ENCODE results near the gene CCDC34.

The CCDC34 gene

DNA sequence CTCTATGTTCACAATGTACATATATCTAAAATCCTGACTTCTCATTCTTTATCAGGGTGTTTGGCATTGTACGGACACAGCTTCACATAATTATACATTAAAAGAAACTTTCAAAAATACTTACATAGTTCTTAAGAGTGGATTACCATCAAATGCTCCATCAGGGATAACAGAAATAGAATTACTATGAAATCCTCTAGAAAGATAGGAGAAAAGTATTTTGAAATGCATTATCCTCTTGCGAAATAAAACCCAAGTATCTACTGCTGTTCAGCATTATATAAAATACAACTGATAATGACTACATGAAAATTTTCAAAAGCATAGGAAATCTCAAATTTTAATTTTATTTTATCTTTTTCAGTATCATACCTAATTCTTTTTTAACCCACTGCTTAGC, 17.8 kb upstream of the CCDC34 start:
- Histone ChIP-seq H3K36me3 (ENCODE audit: insufficient read depth, low read length) (no peaks in the 10 kb centered on the region), H4K20me1 (ENCODE audit: insufficient read depth, low read length, poor library complexity, severe bottlenecking) (no peaks in the 10 kb centered on the region)

DNA sequence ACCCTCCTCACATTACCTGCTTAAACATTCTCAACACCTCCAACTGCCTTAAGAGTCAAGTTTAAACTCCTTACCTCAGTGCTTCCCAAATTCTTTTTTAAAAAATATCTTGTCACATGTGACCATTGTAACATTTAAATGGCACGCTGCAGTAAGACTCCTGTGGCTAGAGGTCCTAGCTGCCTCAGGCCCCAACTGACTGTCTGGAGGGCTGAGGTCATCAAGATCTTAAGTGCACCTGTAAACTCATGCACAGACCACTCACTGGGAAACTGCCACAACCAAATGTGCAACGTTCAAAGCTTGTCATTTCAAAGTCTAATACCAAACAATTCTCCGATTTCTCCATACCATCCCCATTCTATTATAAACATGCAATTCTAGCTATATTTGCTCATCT, 16.4 kb upstream of the CCDC34 start:
- no peak overlapping the region for H3K4me2 ChIP-seq (ENCODE audit: low read depth, low read length, poor library complexity, severe bottlenecking)
- H3K4me3 ChIP-seq (ENCODE audit: low read length, poor library complexity, severe bottlenecking): no peak overlapping the region

More for the DNA sequence above, 17.8 kb upstream of the CCDC34 start:
- Histone ChIP-seq H3K27me3 (ENCODE audit: insufficient read depth, low read length, poor library complexity, severe bottlenecking) (no peaks in the 10 kb centered on the region), H3K9ac (ENCODE audit: low read depth, low read length, poor library complexity, severe bottlenecking) (no peak overlapping the region), H3K4me2 (ENCODE audit: low read depth, low read length, poor library complexity, severe bottlenecking) (no peak overlapping the region), H3K9me2 (replicated peaks; ENCODE audit: low read depth, low read length) (no peaks in the 10 kb centered on the region), H3K4me1 (ENCODE audit: insufficient read depth, low read length, poor library complexity, severe bottlenecking) (no peaks in the 10 kb centered on the region), H3F3A (ENCODE audit: low read depth) (no peaks in the 10 kb centered on the region), H3K4me3 (ENCODE audit: low read length, poor library complexity, severe bottlenecking) (no peak overlapping the region), H2AFZ (ENCODE audit: low read length) (no peak overlapping the region), H3K79me2 (ENCODE audit: insufficient read depth, low read length) (no peaks in the 10 kb centered on the region), H3K9me3 (ENCODE audit: insufficient read depth, low read depth, low read length) (no peaks in the 10 kb centered on the region)
- TF ChIP-seq, protein P1, sequence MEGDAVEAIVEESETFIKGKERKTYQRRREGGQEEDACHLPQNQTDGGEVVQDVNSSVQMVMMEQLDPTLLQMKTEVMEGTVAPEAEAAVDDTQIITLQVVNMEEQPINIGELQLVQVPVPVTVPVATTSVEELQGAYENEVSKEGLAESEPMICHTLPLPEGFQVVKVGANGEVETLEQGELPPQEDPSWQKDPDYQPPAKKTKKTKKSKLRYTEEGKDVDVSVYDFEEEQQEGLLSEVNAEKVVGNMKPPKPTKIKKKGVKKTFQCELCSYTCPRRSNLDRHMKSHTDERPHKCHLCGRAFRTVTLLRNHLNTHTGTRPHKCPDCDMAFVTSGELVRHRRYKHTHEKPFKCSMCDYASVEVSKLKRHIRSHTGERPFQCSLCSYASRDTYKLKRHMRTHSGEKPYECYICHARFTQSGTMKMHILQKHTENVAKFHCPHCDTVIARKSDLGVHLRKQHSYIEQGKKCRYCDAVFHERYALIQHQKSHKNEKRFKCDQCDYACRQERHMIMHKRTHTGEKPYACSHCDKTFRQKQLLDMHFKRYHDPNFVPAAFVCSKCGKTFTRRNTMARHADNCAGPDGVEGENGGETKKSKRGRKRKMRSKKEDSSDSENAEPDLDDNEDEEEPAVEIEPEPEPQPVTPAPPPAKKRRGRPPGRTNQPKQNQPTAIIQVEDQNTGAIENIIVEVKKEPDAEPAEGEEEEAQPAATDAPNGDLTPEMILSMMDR (conservative IDR thresholded peaks at IDR 0.05; ENCODE audit: low read length): no peak
- no peak for TF ChIP-seq EZH2phosphoT487 (IDR thresholded peaks at IDR 0.05; ENCODE audit: borderline replicate concordance)

DNA sequence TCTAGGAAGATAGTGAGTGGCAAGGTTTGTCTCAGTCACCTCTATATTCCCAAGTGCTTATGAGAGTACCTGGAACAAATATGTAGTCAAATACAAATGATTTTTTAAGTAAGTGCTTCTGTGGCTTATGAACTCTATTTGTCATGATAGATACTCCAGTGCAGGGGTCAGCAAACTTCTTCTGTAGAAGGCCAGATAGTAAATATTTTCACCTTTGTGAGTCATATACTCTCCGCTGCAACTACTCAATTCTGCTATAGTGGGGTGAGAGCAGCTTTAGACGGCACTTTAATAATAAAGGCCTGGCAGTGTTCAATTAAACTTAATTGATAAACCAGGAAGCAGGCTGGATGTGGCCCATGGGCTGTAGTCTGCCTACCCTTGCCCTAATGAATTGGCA, 12.4 kb upstream of the CCDC34 start:
- Histone ChIP-seq H3K4me3 (ENCODE audit: low read length, poor library complexity, severe bottlenecking) (no peak overlapping the region), H3K4me2 (ENCODE audit: low read depth, low read length, poor library complexity, severe bottlenecking) (no peak overlapping the region), H3F3A (ENCODE audit: low read depth) (no peaks in the 10 kb centered on the region), H3K9me3 (ENCODE audit: insufficient read depth, low read depth, low read length) (no peaks in the 10 kb centered on the region), H2AFZ (ENCODE audit: low read length) (no peak overlapping the region), H3K79me2 (ENCODE audit: insufficient read depth, low read length) (no peaks in the 10 kb centered on the region), H3K9ac (ENCODE audit: low read depth, low read length, poor library complexity, severe bottlenecking) (no peak overlapping the region), H4K20me1 (ENCODE audit: insufficient read depth, low read length, poor library complexity, severe bottlenecking) (no peaks in the 10 kb centered on the region), H3K36me3 (ENCODE audit: insufficient read depth, low read length) (no peaks in the 10 kb centered on the region), H3K27me3 (ENCODE audit: insufficient read depth, low read length, poor library complexity, severe bottlenecking) (no peaks in the 10 kb centered on the region), H3K4me1 (ENCODE audit: insufficient read depth, low read length, poor library complexity, severe bottlenecking) (no peaks in the 10 kb centered on the region), H3K9me2 (replicated peaks; ENCODE audit: low read depth, low read length) (no peaks in the 10 kb centered on the region)
- TF ChIP-seq, protein P1 (conservative IDR thresholded peaks at IDR 0.05; ENCODE audit: low read length): no peak
- TF ChIP-seq EZH2phosphoT487 (IDR thresholded peaks at IDR 0.05; ENCODE audit: borderline replicate concordance): no peak

More for the DNA sequence above, 16.4 kb upstream of the CCDC34 start:
- Histone ChIP-seq H3K9ac (ENCODE audit: low read depth, low read length, poor library complexity, severe bottlenecking) (no peak overlapping the region), H3K9me3 (ENCODE audit: insufficient read depth, low read depth, low read length) (no peaks in the 10 kb centered on the region), H3K4me1 (ENCODE audit: insufficient read depth, low read length, poor library complexity, severe bottlenecking) (no peaks in the 10 kb centered on the region), H3K79me2 (ENCODE audit: insufficient read depth, low read length) (no peaks in the 10 kb centered on the region), H3K36me3 (ENCODE audit: insufficient read depth, low read length) (no peaks in the 10 kb centered on the region), H3F3A (ENCODE audit: low read depth) (no peaks in the 10 kb centered on the region), H3K9me2 (replicated peaks; ENCODE audit: low read depth, low read length) (no peaks in the 10 kb centered on the region), H2AFZ (ENCODE audit: low read length) (no peak overlapping the region), H3K27me3 (ENCODE audit: insufficient read depth, low read length, poor library complexity, severe bottlenecking) (no peaks in the 10 kb centered on the region), H4K20me1 (ENCODE audit: insufficient read depth, low read length, poor library complexity, severe bottlenecking) (no peaks in the 10 kb centered on the region)
- TF ChIP-seq, protein P1 (conservative IDR thresholded peaks at IDR 0.05; ENCODE audit: low read length): no peak
- TF ChIP-seq EZH2phosphoT487 (IDR thresholded peaks at IDR 0.05; ENCODE audit: borderline replicate concordance): no peak
